ENCODE data around the gene KCNH8.

KCNH8 gene

GRCh38 chr3:19254189-19254588, 105.9 kb downstream of the KCNH8 start:
- Histone ChIP-seq H3K27ac (replicated peaks; ENCODE audit: low read length) (no peak overlapping the region), H4K8ac (ENCODE audit: low read depth, low read length) (no peak overlapping the region), H3K79me1 (ENCODE audit: low read depth, low read length) (no peaks in the 10 kb centered on the region), H3K27me3 (ENCODE audit: control insufficient read depth in 3 of 3, insufficient read depth in 3 of 3, low read depth in 1 of 3, low read length in 3 of 3) (no peaks in the 10 kb centered on the region), H3K4me2 (ENCODE audit: insufficient read depth, low read length, poor library complexity, severe bottlenecking) (no peak overlapping the region), H3K23ac (ENCODE audit: low read depth, low read length, poor library complexity) (no peak overlapping the region), H3K4ac (ENCODE audit: low read length) (no peak overlapping the region), H2BK120ac (ENCODE audit: low read depth, low read length) (no peak overlapping the region), H3K4me3 (ENCODE audit: low read length in 2 of 2) (no peak overlapping the region), H3K14ac (ENCODE audit: low read length) (no peak overlapping the region), H3K9ac (ENCODE audit: low read depth, low read length, poor library complexity) (no peak overlapping the region), H2AK5ac (ENCODE audit: low read depth, low read length) (no peak overlapping the region), H2BK12ac (ENCODE audit: low read length) (no peak overlapping the region), H3K36me3 (replicated peaks in 1 of 2; ENCODE audit: control insufficient read depth in 2 of 2, insufficient read depth in 2 of 2, low read length in 2 of 2) (no peaks in the 10 kb centered on the region), H3K18ac (ENCODE audit: low read length) (no peak overlapping the region), H3K9me3 (replicated peaks in 1 of 2; ENCODE audit: control insufficient read depth in 2 of 2, insufficient read depth in 1 of 2, low read depth in 1 of 2, low read length in 2 of 2) (no peaks in the 10 kb centered on the region), H2AFZ (ENCODE audit: low read length) (no peak overlapping the region), H2BK5ac (ENCODE audit: low read length) (no peak overlapping the region), H2BK15ac (ENCODE audit: low read length) (no peak overlapping the region), H3K4me1 (ENCODE audit: control insufficient read depth in 2 of 2, insufficient read depth in 1 of 2, low read depth in 1 of 2, low read length in 2 of 2) (no peaks in the 10 kb centered on the region), H4K91ac (ENCODE audit: low read depth, low read length, poor library complexity) (no peak overlapping the region)
- no CpG with 5 or more reads among the region's 2 CpGs for WGBS, 2 donors (ENCODE audit: extremely low coverage in 2 of 2, insufficient read length in 2 of 2, insufficient replicate concordance in 1 of 2)
- no peak for DNase-seq (ENCODE audit: low spot score)

GRCh38 chr3:19254784-19255338, 106.6 kb downstream of the KCNH8 start:
- DNase-seq (ENCODE audit: low spot score), result no peak
- Histone ChIP-seq H2BK12ac (ENCODE audit: low read length) (no peak overlapping the region), H4K8ac (ENCODE audit: low read depth, low read length) (no peak overlapping the region), H4K91ac (ENCODE audit: low read depth, low read length, poor library complexity) (no peak overlapping the region), H2BK120ac (ENCODE audit: low read depth, low read length) (no peak overlapping the region), H3K27ac (replicated peaks; ENCODE audit: low read length) (no peak overlapping the region), H2BK15ac (ENCODE audit: low read length) (no peak overlapping the region), H3K23ac (ENCODE audit: low read depth, low read length, poor library complexity) (no peak overlapping the region), H3K4me1 (ENCODE audit: control insufficient read depth in 2 of 2, insufficient read depth in 1 of 2, low read depth in 1 of 2, low read length in 2 of 2) (no peaks in the 10 kb centered on the region), H2BK5ac (ENCODE audit: low read length) (no peak overlapping the region), H3K4ac (ENCODE audit: low read length) (no peak overlapping the region), H2AFZ (ENCODE audit: low read length) (no peak overlapping the region), H3K18ac (ENCODE audit: low read length) (no peak overlapping the region), H3K36me3 (replicated peaks in 1 of 2; ENCODE audit: control insufficient read depth in 2 of 2, insufficient read depth in 2 of 2, low read length in 2 of 2) (no peaks in the 10 kb centered on the region), H3K14ac (ENCODE audit: low read length) (no peak overlapping the region), H2AK5ac (ENCODE audit: low read depth, low read length) (no peak overlapping the region), H3K4me2 (ENCODE audit: insufficient read depth, low read length, poor library complexity, severe bottlenecking) (no peak overlapping the region), H3K27me3 (ENCODE audit: control insufficient read depth in 3 of 3, insufficient read depth in 3 of 3, low read depth in 1 of 3, low read length in 3 of 3) (no peaks in the 10 kb centered on the region), H3K4me3 (ENCODE audit: low read length in 2 of 2) (no peak overlapping the region), H3K79me1 (ENCODE audit: low read depth, low read length) (no peaks in the 10 kb centered on the region), H3K9me3 (replicated peaks in 1 of 2; ENCODE audit: control insufficient read depth in 2 of 2, insufficient read depth in 1 of 2, low read depth in 1 of 2, low read length in 2 of 2) (no peaks in the 10 kb centered on the region), H3K9ac (ENCODE audit: low read depth, low read length, poor library complexity) (no peak overlapping the region)
- WGBS, 2 donors (ENCODE audit: extremely low coverage in 2 of 2, insufficient read length in 2 of 2, insufficient replicate concordance in 1 of 2), result no CpG with 5 or more reads among the region's 5 CpGs

GRCh38 chr3:19256313-19256712, 108.0 kb downstream of the KCNH8 start:
- H3K9ac ChIP-seq (ENCODE audit: low read depth, low read length, poor library complexity), result no peak overlapping the region
- no peak overlapping the region for H3K27ac ChIP-seq (replicated peaks; ENCODE audit: low read length)
- H3K4me3 ChIP-seq (ENCODE audit: low read length in 2 of 2), result no peak overlapping the region
- H3K14ac ChIP-seq (ENCODE audit: low read length), result no peak overlapping the region
- H3K18ac ChIP-seq (ENCODE audit: low read length), result no peak overlapping the region
- H2BK15ac ChIP-seq (ENCODE audit: low read length), result no peak overlapping the region
- H3K23ac ChIP-seq (ENCODE audit: low read depth, low read length, poor library complexity), result no peak overlapping the region
- H2BK120ac ChIP-seq (ENCODE audit: low read depth, low read length), result no peak overlapping the region
- H2AK5ac ChIP-seq (ENCODE audit: low read depth, low read length), result no peak overlapping the region
- H3K36me3 ChIP-seq (replicated peaks in 1 of 2; ENCODE audit: control insufficient read depth in 2 of 2, insufficient read depth in 2 of 2, low read length in 2 of 2), result no peaks in the 10 kb centered on the region
- no peak overlapping the region for H4K8ac ChIP-seq (ENCODE audit: low read depth, low read length)
- H4K91ac ChIP-seq (ENCODE audit: low read depth, low read length, poor library complexity), result no peak overlapping the region
- no peak overlapping the region for H3K4me2 ChIP-seq (ENCODE audit: insufficient read depth, low read length, poor library complexity, severe bottlenecking)
- no peaks in the 10 kb centered on the region for H3K4me1 ChIP-seq (ENCODE audit: control insufficient read depth in 2 of 2, insufficient read depth in 1 of 2, low read depth in 1 of 2, low read length in 2 of 2)
- no peaks in the 10 kb centered on the region for H3K27me3 ChIP-seq (ENCODE audit: control insufficient read depth in 3 of 3, insufficient read depth in 3 of 3, low read depth in 1 of 3, low read length in 3 of 3)
- H3K79me1 ChIP-seq (ENCODE audit: low read depth, low read length), result no peaks in the 10 kb centered on the region
- H2AFZ ChIP-seq (ENCODE audit: low read length), result no peak overlapping the region
- H3K9me3 ChIP-seq (replicated peaks in 1 of 2; ENCODE audit: control insufficient read depth in 2 of 2, insufficient read depth in 1 of 2, low read depth in 1 of 2, low read length in 2 of 2), result no peaks in the 10 kb centered on the region
- H2BK5ac ChIP-seq (ENCODE audit: low read length), result no peak overlapping the region
- no peak for DNase-seq (ENCODE audit: low spot score)
- no peak overlapping the region for H3K4ac ChIP-seq (ENCODE audit: low read length)
- no CpG with 5 or more reads among the region's 5 CpGs for WGBS, 2 donors (ENCODE audit: extremely low coverage in 2 of 2, insufficient read length in 2 of 2, insufficient replicate concordance in 1 of 2)
- no peak overlapping the region for H2BK12ac ChIP-seq (ENCODE audit: low read length)

- Histone ChIP-seq H3K18ac (ENCODE audit: low read length) (no peak overlapping the region), H3K4ac (ENCODE audit: low read length) (no peak overlapping the region), H2AK5ac (ENCODE audit: low read depth, low read length) (no peak overlapping the region), H2BK120ac (ENCODE audit: low read depth, low read length) (no peak overlapping the region), H2AFZ (ENCODE audit: low read length) (no peak overlapping the region), H3K27ac (replicated peaks; ENCODE audit: low read length) (no peak overlapping the region), H3K27me3 (ENCODE audit: control insufficient read depth in 3 of 3, insufficient read depth in 3 of 3, low read depth in 1 of 3, low read length in 3 of 3) (peaks cover 0 to 3% (median 0%) of the 10 kb centered on the region in 3 experiments), H4K8ac (ENCODE audit: low read depth, low read length) (no peak overlapping the region), H4K91ac (ENCODE audit: low read depth, low read length, poor library complexity) (no peak overlapping the region), H3K23ac (ENCODE audit: low read depth, low read length, poor library complexity) (no peak overlapping the region), H2BK12ac (ENCODE audit: low read length) (no peak overlapping the region), H3K4me1 (ENCODE audit: control insufficient read depth in 2 of 2, insufficient read depth in 1 of 2, low read depth in 1 of 2, low read length in 2 of 2) (peaks cover 0 to 2% of the 10 kb centered on the region in 2 donors), H3K4me3 (ENCODE audit: low read length in 2 of 2) (no peak overlapping the region), H3K9me3 (replicated peaks in 1 of 2; ENCODE audit: control insufficient read depth in 2 of 2, insufficient read depth in 1 of 2, low read depth in 1 of 2, low read length in 2 of 2) (no peaks in the 10 kb centered on the region), H2BK5ac (ENCODE audit: low read length) (no peak overlapping the region), H3K14ac (ENCODE audit: low read length) (no peak overlapping the region), H3K9ac (ENCODE audit: low read depth, low read length, poor library complexity) (no peak overlapping the region), H3K4me2 (ENCODE audit: insufficient read depth, low read length, poor library complexity, severe bottlenecking) (no peak overlapping the region), H3K79me1 (ENCODE audit: low read depth, low read length) (no peaks in the 10 kb centered on the region), H2BK15ac (ENCODE audit: low read length) (no peak overlapping the region), H3K36me3 (replicated peaks in 1 of 2; ENCODE audit: control insufficient read depth in 2 of 2, insufficient read depth in 2 of 2, low read length in 2 of 2) (no peaks in the 10 kb centered on the region)
- no peak for DNase-seq (ENCODE audit: low spot score)
- WGBS, 2 donors (ENCODE audit: extremely low coverage in 2 of 2, insufficient read length in 2 of 2, insufficient replicate concordance in 1 of 2), result no CpG with 5 or more reads among the region's 3 CpGs
These were observed 115.3 kb downstream of the KCNH8 start for GRCh38 chr3:19263606-19264005.
